ENCODE results near the gene ELFN1. TPM values are rescaled to one million over a fixed set of nuclear protein-coding genes. Genes with fewer than 3 reads are reported as not detected.

Gene ELFN1
- total RNA-seq, 1 donor from 2014 or later: 12.3 TPM

DNA sequence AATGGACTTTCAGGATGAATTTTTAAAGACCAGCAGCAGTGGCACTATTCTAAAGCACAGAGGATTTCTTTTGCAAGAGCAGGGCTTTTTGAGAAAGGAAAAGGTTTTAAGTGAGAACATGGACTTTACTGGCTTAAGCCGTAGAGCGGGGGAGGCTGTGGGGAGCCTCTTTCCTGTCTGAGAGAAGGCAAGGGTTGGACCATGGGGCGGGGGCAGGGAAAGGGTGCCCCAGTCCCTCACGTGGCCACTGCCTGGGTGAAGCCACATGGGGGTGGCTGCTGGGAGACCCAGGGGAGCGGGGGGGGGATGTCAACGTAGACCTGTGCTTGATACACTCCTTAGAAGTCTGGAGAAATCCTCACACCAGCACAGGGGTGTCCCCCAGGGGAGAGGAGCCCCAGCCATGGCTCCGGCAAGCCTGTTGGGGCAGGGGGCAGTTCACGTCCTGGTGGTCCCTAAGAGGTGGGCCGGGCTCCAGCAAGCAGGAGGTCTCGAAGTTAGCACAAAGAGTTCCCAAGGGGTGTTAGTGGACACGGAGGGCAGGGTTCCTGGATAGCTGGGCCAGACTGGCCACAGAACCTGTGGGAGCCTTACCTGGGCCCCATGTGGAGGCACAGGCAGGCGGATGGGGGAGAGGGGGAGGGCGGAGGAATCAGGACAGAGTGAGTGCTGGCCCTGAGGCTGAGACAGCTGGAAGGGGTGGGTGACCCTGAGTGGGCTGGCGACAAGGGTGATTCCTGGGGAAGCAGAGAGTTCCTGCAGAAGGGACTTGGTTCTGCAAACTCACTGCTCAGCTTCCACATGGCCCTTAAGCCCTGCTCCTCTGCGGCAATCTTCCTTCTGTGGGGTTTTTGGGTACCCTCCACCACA lies 36.9 kb upstream of the ELFN1 start:
- H3K9me3 Mint-ChIP-seq (ENCODE audit: low read depth): peaks cover 11% of the 10 kb centered on the region
- no peaks in the 10 kb centered on the region for H3K4me1 Mint-ChIP-seq (ENCODE audit: low read depth)
- no peak overlapping the region for H3K27ac Mint-ChIP-seq
- DNase-seq (ENCODE audit: low spot score, unreplicated experiment): no peak
- no peaks in the 10 kb centered on the region for H3K36me3 Mint-ChIP-seq (ENCODE audit: insufficient read depth)
- no peak for TF ChIP-seq CTCF (IDR thresholded peaks at IDR 0.05; ENCODE audit: unreplicated experiment)
- H3K27me3 Mint-ChIP-seq: peaks cover 13% of the 10 kb centered on the region
- no peak overlapping the region for H3K4me3 Mint-ChIP-seq (ENCODE audit: low read depth)

- H3K4me1 Mint-ChIP-seq (ENCODE audit: low read depth): no peaks in the 10 kb centered on the region
- TF ChIP-seq CTCF (IDR thresholded peaks at IDR 0.05; ENCODE audit: unreplicated experiment): no peak
- no peak overlapping the region for H3K4me3 Mint-ChIP-seq (ENCODE audit: low read depth)
- DNase-seq (ENCODE audit: low spot score, unreplicated experiment): no peak
- H3K27ac Mint-ChIP-seq: no peak overlapping the region
- H3K27me3 Mint-ChIP-seq: peaks cover 13% of the 10 kb centered on the region
- H3K36me3 Mint-ChIP-seq (ENCODE audit: insufficient read depth): no peaks in the 10 kb centered on the region
- H3K9me3 Mint-ChIP-seq (ENCODE audit: low read depth): peaks cover 7% of the 10 kb centered on the region
Measured at GRCh38 chr7:1635401-1635800, 34.7 kb upstream of the ELFN1 start.

GRCh38 chr7:1637155-1637554 lies 32.9 kb upstream of the ELFN1 start:
- no peaks in the 10 kb centered on the region for H3K4me1 Mint-ChIP-seq (ENCODE audit: low read depth)
- H3K27me3 Mint-ChIP-seq: peaks cover 8% of the 10 kb centered on the region
- H3K36me3 Mint-ChIP-seq (ENCODE audit: insufficient read depth): no peaks in the 10 kb centered on the region
- H3K4me3 Mint-ChIP-seq (ENCODE audit: low read depth): no peak overlapping the region
- no peak for DNase-seq (ENCODE audit: low spot score, unreplicated experiment)
- no peak for TF ChIP-seq CTCF (IDR thresholded peaks at IDR 0.05; ENCODE audit: unreplicated experiment)
- no peak overlapping the region for H3K27ac Mint-ChIP-seq
- H3K9me3 Mint-ChIP-seq (ENCODE audit: low read depth): peaks cover 4% of the 10 kb centered on the region

DNA sequence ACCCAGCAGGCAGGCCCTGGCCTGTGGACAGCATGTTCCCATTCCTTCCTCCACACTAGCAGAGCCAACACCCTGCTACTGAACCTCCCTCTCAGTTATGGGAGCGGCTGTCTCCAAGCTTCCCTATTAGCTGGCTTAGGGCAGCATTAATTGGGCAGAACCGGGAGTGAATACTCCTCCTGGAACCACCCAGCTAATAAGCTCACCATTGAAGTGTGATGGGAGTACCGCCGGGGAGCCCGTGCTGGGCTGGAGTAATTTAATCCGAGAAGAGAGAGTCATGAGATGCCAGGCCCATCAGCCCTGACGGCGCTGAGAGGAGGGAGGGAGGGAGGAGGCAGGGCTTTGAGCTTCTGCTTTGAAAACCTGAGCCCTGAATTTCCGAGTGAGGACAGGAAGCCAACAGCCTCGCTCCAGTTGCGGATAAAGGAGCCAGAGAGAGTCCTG lies 31.8 kb upstream of the ELFN1 start:
- H3K27ac Mint-ChIP-seq: no peak overlapping the region
- peaks cover 4% of the 10 kb centered on the region for H3K9me3 Mint-ChIP-seq (ENCODE audit: low read depth)
- no peak for DNase-seq (ENCODE audit: low spot score, unreplicated experiment)
- H3K4me1 Mint-ChIP-seq (ENCODE audit: low read depth): no peaks in the 10 kb centered on the region
- H3K36me3 Mint-ChIP-seq (ENCODE audit: insufficient read depth): no peaks in the 10 kb centered on the region
- TF ChIP-seq CTCF (IDR thresholded peaks at IDR 0.05; ENCODE audit: unreplicated experiment): no peak
- peaks cover 7% of the 10 kb centered on the region for H3K27me3 Mint-ChIP-seq
- no peak overlapping the region for H3K4me3 Mint-ChIP-seq (ENCODE audit: low read depth)

DNA sequence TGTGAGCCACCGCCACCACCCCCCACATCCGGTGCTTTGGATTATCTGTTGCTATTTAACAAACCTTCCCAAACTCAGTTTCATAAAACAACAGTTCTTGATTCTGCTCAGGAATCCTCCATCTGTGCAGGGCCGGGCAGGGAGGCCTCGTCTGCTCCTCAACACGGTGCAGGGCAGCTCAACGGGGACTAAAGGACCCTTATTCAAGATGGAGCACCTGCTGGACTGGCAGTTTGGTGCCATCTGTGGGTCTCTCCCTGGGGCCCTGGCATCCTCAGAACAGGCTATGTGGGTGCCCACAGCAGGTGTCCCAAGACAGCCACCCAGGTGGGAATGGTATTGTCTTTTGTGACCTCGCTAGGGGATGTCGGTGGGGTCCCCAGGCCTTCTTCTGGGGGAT lies 31.0 kb upstream of the ELFN1 start:
- no peak for TF ChIP-seq CTCF (IDR thresholded peaks at IDR 0.05; ENCODE audit: unreplicated experiment)
- Mint-ChIP-seq H3K36me3 (ENCODE audit: insufficient read depth) (no peaks in the 10 kb centered on the region), H3K4me1 (ENCODE audit: low read depth) (no peaks in the 10 kb centered on the region), H3K27ac (no peak overlapping the region), H3K9me3 (ENCODE audit: low read depth) (peaks cover 4% of the 10 kb centered on the region), H3K27me3 (peaks cover 8% of the 10 kb centered on the region), H3K4me3 (ENCODE audit: low read depth) (no peak overlapping the region)
- no peak for DNase-seq (ENCODE audit: low spot score, unreplicated experiment)

Measured in progenitor cell of endocrine pancreas (in vitro differentiated cells).